ENCODE results near the gene ARL14.

DNA sequence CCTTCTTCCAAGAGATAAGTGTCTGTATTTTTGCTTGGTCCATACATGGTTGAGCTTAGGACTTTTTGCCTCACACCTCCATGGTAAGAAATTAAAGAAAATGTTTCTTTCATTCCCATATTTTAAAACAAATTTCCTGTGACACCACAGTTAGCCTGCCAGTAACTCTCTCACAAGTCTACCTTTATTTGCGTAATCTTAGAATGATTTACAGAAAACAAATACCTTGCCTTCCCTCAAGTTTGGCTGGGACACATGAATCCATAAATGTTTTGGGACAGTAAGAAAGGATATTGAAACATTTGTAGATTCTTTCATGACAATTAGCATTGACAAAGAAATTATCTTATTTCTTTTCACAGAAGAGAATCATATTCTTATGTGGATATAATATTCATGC is 3.8 kb upstream of the ARL14 start:
- TF ChIP-seq POLR2A (IDR thresholded peaks at IDR 0.05; ENCODE audit: low read length) (no peak), GATA1 (IDR thresholded peaks at IDR 0.05; ENCODE audit: low read depth, low read length) (no peak)

All from erythroblast (primary cell).